ENCODE measurements around the gene TPRA1. TPM values are rescaled to one million over a fixed set of nuclear protein-coding genes. Genes with fewer than 3 reads are reported as not detected.
A peak's percentile ranks its signal among the peaks of the same experiment; 100 is the strongest.

TPRA1 gene
- total and polyA plus RNA-seq, 9 of the 15 experiments (the other 6 are each of a cell fraction or from before 2014, with no cell fraction given), result 0.66 to 21.5 (median 11.1) TPM

DNA sequence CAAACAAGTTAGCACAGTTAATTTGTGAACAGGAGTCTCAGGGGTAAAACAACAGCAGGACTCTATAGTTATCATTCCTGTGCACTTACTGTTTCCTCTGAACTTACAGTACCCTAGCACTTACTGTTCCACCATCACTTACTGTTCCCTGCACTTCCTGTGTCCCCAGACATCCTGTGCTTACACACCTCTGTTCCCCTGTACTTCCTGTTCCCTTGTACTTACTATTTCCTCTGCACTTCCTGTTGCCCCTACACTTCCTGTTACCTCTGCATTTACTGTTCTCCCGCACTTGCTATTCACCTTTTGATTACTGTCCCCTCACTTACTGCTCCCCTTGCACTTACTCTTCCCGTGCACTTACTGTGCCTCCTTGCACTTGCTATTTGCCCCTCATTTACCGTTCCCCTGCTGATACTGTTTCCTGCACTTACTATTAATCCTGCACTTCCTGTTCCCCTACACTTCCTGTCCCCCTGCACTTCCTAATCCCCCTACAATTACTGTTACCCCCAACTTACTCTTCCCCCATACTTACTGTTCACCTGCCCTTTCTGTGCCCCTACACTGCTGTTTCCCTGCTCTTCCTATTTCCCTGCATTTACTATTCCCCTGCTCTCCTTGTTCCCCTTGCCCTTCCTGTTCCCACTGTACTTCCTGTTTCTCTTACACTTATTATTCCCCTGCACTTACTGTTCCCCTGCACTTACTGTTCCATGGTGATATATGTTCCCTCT is 30.3 kb downstream of the TPRA1 start (continued):
- TF ChIP-seq ZBTB33 (CRISPR knock-in tag; IDR thresholded peaks at IDR 0.05) (no peak), KDM1A (IDR thresholded peaks at IDR 0.05) (peak in 1 of 2 experiments; percentile 65; a peak in 2 of 4 replicates), ZNF239 (CRISPR knock-in tag; IDR thresholded peaks at IDR 0.05) (no peak), KAT8 (IDR thresholded peaks at IDR 0.05; ENCODE audit: low read depth) (peak; percentile 19; the same call in 1 of the 2 replicates), DIDO1 (tag; IDR thresholded peaks at IDR 0.05; ENCODE audit: low read depth) (peak; percentile 64; the same call in 1 of the 2 replicates), ZEB2 (IDR thresholded peaks at IDR 0.05) (peak; percentile 60; the same call in 1 of the 2 replicates), RBM25 (IDR thresholded peaks at IDR 0.05; ENCODE audit: low read depth, low read length, severe bottlenecking) (peak; percentile 83), ELF1 (tag; IDR thresholded peaks at IDR 0.05) (peak; percentile 78), SIX5 (IDR thresholded peaks at IDR 0.05; ENCODE audit: borderline replicate concordance in 1 of 2, insufficient read depth in 1 of 2, low read depth in 1 of 2, low read length in 2 of 2) (0 out of 4 replicates have a peak, but pooled peaks of 1 of the 2 experiments have one; percentile 15), ZKSCAN8 (CRISPR knock-in tag; IDR thresholded peaks at IDR 0.05) (no peak), SRF (CRISPR knock-in tag; IDR thresholded peaks at IDR 0.05) (no peak), OTX1 (CRISPR knock-in tag; IDR thresholded peaks at IDR 0.05) (0 out of 2 replicates have a peak, but pooled peaks have one; percentile 4), MIER1 (IDR thresholded peaks at IDR 0.05; ENCODE audit: low read depth) (0 out of 2 replicates have a peak, but pooled peaks have one; percentile 50), GABPB1 (CRISPR knock-in tag; IDR thresholded peaks at IDR 0.05) (peak; percentile 87), BCOR (IDR thresholded peaks at IDR 0.05) (0 out of 2 replicates have a peak, but pooled peaks have one; percentile 9), NFXL1 (CRISPR knock-in tag; IDR thresholded peaks at IDR 0.05) (no peak), GABPA (tag; conservative IDR thresholded peaks at IDR 0.05; ENCODE audit: low read depth) (peak; percentile 82), EHMT2 (IDR thresholded peaks at IDR 0.05) (peak; percentile 94), NCOA1 (IDR thresholded peaks at IDR 0.05; ENCODE audit: low read depth) (peak; percentile 75; the same call in 1 of the 2 replicates), NR2C1 (IDR thresholded peaks at IDR 0.05) (0 out of 2 replicates have a peak, but pooled peaks have one; percentile 33), NR2C1 (tag; IDR thresholded peaks at IDR 0.05) (no peak), EGR1 (conservative IDR thresholded peaks at IDR 0.05) (no peak)
- TF ChIP-seq, protein P1, sequence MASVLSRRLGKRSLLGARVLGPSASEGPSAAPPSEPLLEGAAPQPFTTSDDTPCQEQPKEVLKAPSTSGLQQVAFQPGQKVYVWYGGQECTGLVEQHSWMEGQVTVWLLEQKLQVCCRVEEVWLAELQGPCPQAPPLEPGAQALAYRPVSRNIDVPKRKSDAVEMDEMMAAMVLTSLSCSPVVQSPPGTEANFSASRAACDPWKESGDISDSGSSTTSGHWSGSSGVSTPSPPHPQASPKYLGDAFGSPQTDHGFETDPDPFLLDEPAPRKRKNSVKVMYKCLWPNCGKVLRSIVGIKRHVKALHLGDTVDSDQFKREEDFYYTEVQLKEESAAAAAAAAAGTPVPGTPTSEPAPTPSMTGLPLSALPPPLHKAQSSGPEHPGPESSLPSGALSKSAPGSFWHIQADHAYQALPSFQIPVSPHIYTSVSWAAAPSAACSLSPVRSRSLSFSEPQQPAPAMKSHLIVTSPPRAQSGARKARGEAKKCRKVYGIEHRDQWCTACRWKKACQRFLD (CRISPR knock-in tag; IDR thresholded peaks at IDR 0.05), result no peak
- TF ChIP-seq, protein P2, sequence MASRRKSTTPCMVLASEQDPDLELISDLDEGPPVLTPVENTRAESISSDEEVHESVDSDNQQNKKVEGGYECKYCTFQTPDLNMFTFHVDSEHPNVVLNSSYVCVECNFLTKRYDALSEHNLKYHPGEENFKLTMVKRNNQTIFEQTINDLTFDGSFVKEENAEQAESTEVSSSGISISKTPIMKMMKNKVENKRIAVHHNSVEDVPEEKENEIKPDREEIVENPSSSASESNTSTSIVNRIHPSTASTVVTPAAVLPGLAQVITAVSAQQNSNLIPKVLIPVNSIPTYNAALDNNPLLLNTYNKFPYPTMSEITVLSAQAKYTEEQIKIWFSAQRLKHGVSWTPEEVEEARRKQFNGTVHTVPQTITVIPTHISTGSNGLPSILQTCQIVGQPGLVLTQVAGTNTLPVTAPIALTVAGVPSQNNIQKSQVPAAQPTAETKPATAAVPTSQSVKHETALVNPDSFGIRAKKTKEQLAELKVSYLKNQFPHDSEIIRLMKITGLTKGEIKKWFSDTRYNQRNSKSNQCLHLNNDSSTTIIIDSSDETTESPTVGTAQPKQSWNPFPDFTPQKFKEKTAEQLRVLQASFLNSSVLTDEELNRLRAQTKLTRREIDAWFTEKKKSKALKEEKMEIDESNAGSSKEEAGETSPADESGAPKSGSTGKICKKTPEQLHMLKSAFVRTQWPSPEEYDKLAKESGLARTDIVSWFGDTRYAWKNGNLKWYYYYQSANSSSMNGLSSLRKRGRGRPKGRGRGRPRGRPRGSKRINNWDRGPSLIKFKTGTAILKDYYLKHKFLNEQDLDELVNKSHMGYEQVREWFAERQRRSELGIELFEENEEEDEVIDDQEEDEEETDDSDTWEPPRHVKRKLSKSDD (conservative IDR thresholded peaks at IDR 0.05; ENCODE audit: low read length), result no peak
